Keratinocyte (primary cell): Measurements from ENCODE around the gene ASIC5.

Experiments
- EZH2 ChIP-seq: IDR thresholded peaks from one replicate; pipeline ENCODE4 v1.6.1; 2012; ENCODE audit warnings: inconsistent platforms, mild to moderate bottlenecking, low read length, moderate library complexity
- TF ChIP-seq, protein P1 (sequence below), 3 experiments: IDR thresholded peaks in 1 of 3; conservative IDR thresholded peaks in 1 of 3; optimal IDR thresholded peaks in 1 of 3; 2 replicates in 2 of 3; 3 replicates in 1 of 3; pipeline versions ENCODE3 to v1.5.1; 2011; ENCODE audit warnings: low read length in 3 of 3, mild to moderate bottlenecking in 3 of 3, moderate library complexity in 2 of 3, control low read depth in 1 of 3, inconsistent platforms in 1 of 3; ENCODE audit not compliant: insufficient read depth in 2 of 3; ENCODE audit errors: extremely low read depth in 1 of 3

DNA sequence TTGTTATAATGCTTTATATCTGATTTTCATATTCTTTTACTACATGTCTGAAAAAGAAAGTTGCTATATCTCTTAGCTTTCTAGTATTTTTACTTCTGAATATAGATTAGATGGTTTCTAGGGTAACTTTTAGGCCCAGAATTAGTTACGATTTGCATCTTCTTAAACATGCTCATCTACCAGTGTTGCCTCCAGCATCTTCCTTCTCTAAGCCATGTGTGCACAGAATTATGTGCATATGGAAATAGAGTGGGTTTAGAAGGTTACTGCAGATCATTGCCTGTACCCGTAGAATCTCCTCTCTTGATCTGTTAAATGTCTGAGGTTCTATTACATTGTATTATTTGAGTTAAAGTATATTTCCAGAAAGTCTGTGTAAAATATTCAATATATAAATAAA is 34.9 kb upstream of the ASIC5 start:
- TF ChIP-seq, protein P1, sequence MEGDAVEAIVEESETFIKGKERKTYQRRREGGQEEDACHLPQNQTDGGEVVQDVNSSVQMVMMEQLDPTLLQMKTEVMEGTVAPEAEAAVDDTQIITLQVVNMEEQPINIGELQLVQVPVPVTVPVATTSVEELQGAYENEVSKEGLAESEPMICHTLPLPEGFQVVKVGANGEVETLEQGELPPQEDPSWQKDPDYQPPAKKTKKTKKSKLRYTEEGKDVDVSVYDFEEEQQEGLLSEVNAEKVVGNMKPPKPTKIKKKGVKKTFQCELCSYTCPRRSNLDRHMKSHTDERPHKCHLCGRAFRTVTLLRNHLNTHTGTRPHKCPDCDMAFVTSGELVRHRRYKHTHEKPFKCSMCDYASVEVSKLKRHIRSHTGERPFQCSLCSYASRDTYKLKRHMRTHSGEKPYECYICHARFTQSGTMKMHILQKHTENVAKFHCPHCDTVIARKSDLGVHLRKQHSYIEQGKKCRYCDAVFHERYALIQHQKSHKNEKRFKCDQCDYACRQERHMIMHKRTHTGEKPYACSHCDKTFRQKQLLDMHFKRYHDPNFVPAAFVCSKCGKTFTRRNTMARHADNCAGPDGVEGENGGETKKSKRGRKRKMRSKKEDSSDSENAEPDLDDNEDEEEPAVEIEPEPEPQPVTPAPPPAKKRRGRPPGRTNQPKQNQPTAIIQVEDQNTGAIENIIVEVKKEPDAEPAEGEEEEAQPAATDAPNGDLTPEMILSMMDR (optimal IDR thresholded peaks at IDR 0.05 in 1 of 3, IDR thresholded peaks at IDR 0.05 in 1 of 3, conservative IDR thresholded peaks at IDR 0.05 in 1 of 3; ENCODE audit: extremely low read depth in 1 of 3, insufficient read depth in 2 of 3, low read length in 3 of 3), result no peak
- no peak for TF ChIP-seq EZH2
